HL-60 (cell line): ENCODE measurements around the gene SYT13.

Source experiments
- DNase-seq, 2 experiments: peaks; one replicate each; pipeline ENCODE4 v3.0.0-alpha.2; 2010 to 2020; ENCODE audit warnings: low read depth in 1 of 2, low spot score in 1 of 2
- H3K27ac ChIP-seq: fragments of 250-450 bp; sonication (Bioruptor Pico); replicated peaks from 2 replicates; pipeline ENCODE4 v1.5.1; 2020; ENCODE audit warnings: mild to moderate bottlenecking, moderate library complexity
- H3K27me3 ChIP-seq: fragments of 250-450 bp; sonication (Bioruptor Pico); 2 replicates; pipeline ENCODE4 v1.5.1; 2021; ENCODE audit warnings: mild to moderate bottlenecking, moderate library complexity; ENCODE audit not compliant: insufficient read depth, poor library complexity, severe bottlenecking
- H3K4me3 ChIP-seq: replicated peaks from 2 replicates; pipeline ENCODE4 v1.5.1; 2011; ENCODE audit warnings: mild to moderate bottlenecking, control low read depth, low read length; ENCODE audit not compliant: insufficient read depth
- CTCF ChIP-seq: IDR thresholded peaks from one replicate; pipeline ENCODE4 v1.5.1; 2011; ENCODE audit warnings: low read length, control low read depth, inconsistent platforms; ENCODE audit not compliant: insufficient read depth
- GABPA ChIP-seq: IDR thresholded peaks from 2 replicates; pipeline ENCODE4 v1.6.1; 2012; ENCODE audit warnings: low read depth
- POLR2AphosphoS5 ChIP-seq: IDR thresholded peaks from 2 replicates; pipeline ENCODE4 v1.6.1; 2012; ENCODE audit warnings: low read depth
- REST ChIP-seq: IDR thresholded peaks from 2 replicates; pipeline ENCODE4 v1.6.1; 2012; ENCODE audit warnings: low read depth; ENCODE audit not compliant: insufficient replicate concordance
- SPI1 ChIP-seq: IDR thresholded peaks from 2 replicates; pipeline ENCODE4 v1.6.1; 2012; ENCODE audit warnings: low read depth, mild to moderate bottlenecking, borderline replicate concordance

The SYT13 gene

GRCh38 chr11:45322891-45323600 is 36.9 kb upstream of the SYT13 start:
- H3K27ac ChIP-seq = no peak overlapping the region
- TF ChIP-seq REST (no peak), SPI1 (no peak), GABPA (no peak), POLR2AphosphoS5 (no peak), CTCF (no peak)
- no peak for DNase-seq
- no peaks in the 10 kb centered on the region for H3K27me3 ChIP-seq
- no peak overlapping the region for H3K4me3 ChIP-seq

- Histone ChIP-seq H3K27ac (no peak overlapping the region), H3K27me3 (no peaks in the 10 kb centered on the region), H3K4me3 (no peak overlapping the region)
- no peak for DNase-seq
- TF ChIP-seq POLR2AphosphoS5 = no peak
- TF ChIP-seq SPI1 = no peak
- no peak for TF ChIP-seq REST
- TF ChIP-seq CTCF = no peak
- TF ChIP-seq GABPA = no peak
These were observed 36.1 kb upstream of the SYT13 start for GRCh38 chr11:45322111-45322705.

- H3K27me3 ChIP-seq = no peaks in the 10 kb centered on the region
- no peak overlapping the region for H3K4me3 ChIP-seq
These were observed 35.5 kb upstream of the SYT13 start for GRCh38 chr11:45321669-45322068.

More at GRCh38 chr11:45321669-45322068, 35.5 kb upstream of the SYT13 start:
- no peak for DNase-seq
- no peak overlapping the region for H3K27ac ChIP-seq
- no peak for TF ChIP-seq SPI1
- TF ChIP-seq POLR2AphosphoS5 = no peak
- no peak for TF ChIP-seq GABPA
- no peak for TF ChIP-seq CTCF
- TF ChIP-seq REST = no peak
